GM19240 (cell line): ENCODE results near the gene NUCB1.

Source experiments
- DNase-seq: peaks from one replicate; pipeline ENCODE4 v3.0.0; 2011; ENCODE audit warnings: low spot score; ENCODE audit not compliant: insufficient read length

NUCB1 gene

GRCh38 chr19:48933382-48933932, 33.3 kb downstream of the NUCB1 start, which contains the start of gene DHDH:
DHDH (plus strand) TSS chr19:48933699; CDS start chr19:48933722, 23 bp downstream.
- peak; percentile 47 for DNase-seq

- no peak for DNase-seq
These were observed 34.7 kb downstream of the NUCB1 start for GRCh38 chr19:48934837-48935236.

- no peak for DNase-seq
These were observed 35.8 kb downstream of the NUCB1 start for GRCh38 chr19:48935864-48936263.

- DNase-seq, result no peak
These were observed 38.1 kb downstream of the NUCB1 start for GRCh38 chr19:48938256-48938655.

GRCh38 chr19:48940902-48941301, 40.8 kb downstream of the NUCB1 start:
- DNase-seq, result no peak

GRCh38 chr19:48943081-48943480, 43.0 kb downstream of the NUCB1 start:
- DNase-seq, result no peak

GRCh38 chr19:48945415-48945814, 45.3 kb downstream of the NUCB1 start:
- no peak for DNase-seq

GRCh38 chr19:48945817-48946216, 45.7 kb downstream of the NUCB1 start:
- DNase-seq, result no peak

- no peak for DNase-seq
These were observed 46.5 kb downstream of the NUCB1 start for GRCh38 chr19:48946463-48947257.

- DNase-seq, result no peak
These were observed 47.1 kb downstream of the NUCB1 start for GRCh38 chr19:48947258-48947542.

GRCh38 chr19:48950159-48950558, 50.0 kb downstream of the NUCB1 start:
- no peak for DNase-seq

- DNase-seq, result no peak
These were observed 50.9 kb downstream of the NUCB1 start for GRCh38 chr19:48950830-48951519.

- DNase-seq, result no peak
These were observed 53.0 kb downstream of the NUCB1 start for GRCh38 chr19:48953141-48953540.

- DNase-seq, result no peak
These were observed 54.0 kb downstream of the NUCB1 start for GRCh38 chr19:48953990-48954594.

- peak; percentile 96 for DNase-seq
These were observed 54.6 kb downstream of the NUCB1 start, which contains the start of gene BAX for GRCh38 chr19:48954595-48955307. BAX (plus strand) TSS chr19:48954875; CDS start chr19:48954929, 54 bp downstream.

GRCh38 chr19:48955308-48955958, 55.3 kb downstream of the NUCB1 start:
- no peak for DNase-seq

GRCh38 chr19:48958006-48958405, 57.9 kb downstream of the NUCB1 start:
- no peak for DNase-seq

GRCh38 chr19:48959341-48960239, 59.5 kb downstream of the NUCB1 start:
- DNase-seq, result no peak

GRCh38 chr19:48961051-48961649, 61.0 kb downstream of the NUCB1 start:
- no peak for DNase-seq

GRCh38 chr19:48961673-48962028, 61.5 kb downstream of the NUCB1 start:
- DNase-seq, result no peak
